Measurements from ENCODE around the gene ABLIM2.

- TF ChIP-seq CTCF (IDR thresholded peaks at IDR 0.05; ENCODE audit: poor library complexity, severe bottlenecking), result no peak
- no peak for TF ChIP-seq EZH2 (IDR thresholded peaks at IDR 0.05; ENCODE audit: borderline replicate concordance, insufficient read depth, low read length, poor library complexity, severe bottlenecking)
- no peak for TF ChIP-seq EP300 (conservative IDR thresholded peaks at IDR 0.05; ENCODE audit: poor library complexity, severe bottlenecking)
- TF ChIP-seq TAF1 (IDR thresholded peaks at IDR 0.05; ENCODE audit: low read depth), result no peak
- no peak for TF ChIP-seq POLR2AphosphoS5 (IDR thresholded peaks at IDR 0.05)
- TF ChIP-seq REST (IDR thresholded peaks at IDR 0.05; ENCODE audit: borderline replicate concordance), result no peak
- no peak for TF ChIP-seq SMC3 (conservative IDR thresholded peaks at IDR 0.05; ENCODE audit: poor library complexity)
- no peak for TF ChIP-seq MXI1 (conservative IDR thresholded peaks at IDR 0.05; ENCODE audit: poor library complexity, severe bottlenecking)
- TF ChIP-seq RAD21 (conservative IDR thresholded peaks at IDR 0.05), result no peak
Observed at GRCh38 chr4:8088966-8089491, 69.6 kb downstream of the ABLIM2 start.

Data from neural cell (in vitro differentiated cells).